Skin epidermis (tissue), 12 donors: ENCODE measurements around the gene ITPKB.
A peak's percentile ranks its signal among the peaks of the same experiment; 100 is the strongest.

Source experiments
- H3K27ac ChIP-seq, 21 experiments: fragments of 200-600 bp; sonication (generic) in 11 of 21; one replicate each; pipeline ENCODE4 v1.5.0; 2020; ENCODE audit warnings: mild to moderate bottlenecking in 3 of 21, inconsistent platforms in 2 of 21, moderate library complexity in 2 of 21
- H3K4me3 ChIP-seq, 7 experiments: fragments of 200-600 bp; sonication (generic) in 2 of 7; one replicate each; pipeline ENCODE4 v1.5.0; 2020; ENCODE audit warnings: inconsistent platforms in 2 of 7, mild to moderate bottlenecking in 2 of 7, moderate library complexity in 1 of 7

Gene ITPKB

GRCh38 chr1:226711976-226712741 lies 26.9 kb downstream of the ITPKB start:
- Histone ChIP-seq H3K4me3 (no peak overlapping the region), H3K27ac (peak overlapping the region in 8 of 21 experiments; percentile 2 to 64 (median 26))

- no peak overlapping the region for H3K4me3 ChIP-seq
- peak overlapping the region in 4 of 21 experiments; percentile 4 to 38 (median 17) for H3K27ac ChIP-seq
Measured at GRCh38 chr1:226710501-226710900, 28.6 kb downstream of the ITPKB start.

GRCh38 chr1:226709953-226710352 lies 29.1 kb downstream of the ITPKB start:
- H3K27ac ChIP-seq: peak overlapping the region in 8 of 21 experiments; percentile 12 to 76 (median 32)

GRCh38 chr1:226708967-226709396 lies 30.1 kb downstream of the ITPKB start:
- no peak overlapping the region for H3K4me3 ChIP-seq
- peak overlapping the region in 17 of 21 experiments; percentile 23 to 76 (median 51) for H3K27ac ChIP-seq

More at GRCh38 chr1:226709953-226710352, 29.1 kb downstream of the ITPKB start:
- H3K4me3 ChIP-seq: no peak overlapping the region

- H3K4me3 ChIP-seq: no peak overlapping the region
- peak overlapping the region in 16 of 21 experiments; percentile 28 to 76 (median 53) for H3K27ac ChIP-seq
Measured at GRCh38 chr1:226708342-226708780, 30.7 kb downstream of the ITPKB start.

- Histone ChIP-seq H3K27ac (no peak overlapping the region), H3K4me3 (no peak overlapping the region)
Measured at GRCh38 chr1:226706684-226707083, 32.4 kb downstream of the ITPKB start.

GRCh38 chr1:226704169-226704937 lies 34.7 kb downstream of the ITPKB start:
- H3K27ac ChIP-seq: peak overlapping the region in 12 of 21 experiments; percentile 93 to 99 (median 96)
- no peak overlapping the region for H3K4me3 ChIP-seq

- Histone ChIP-seq H3K27ac (peak overlapping the region; percentile 67 to 100 (median 97)), H3K4me3 (peak overlapping the region; percentile 42 to 67 (median 52))
Measured at GRCh38 chr1:226702957-226703831, 35.9 kb downstream of the ITPKB start.

GRCh38 chr1:226702318-226702956 lies 36.6 kb downstream of the ITPKB start:
- Histone ChIP-seq H3K4me3 (peak overlapping the region in 4 of 7 experiments; percentile 46 to 67 (median 52)), H3K27ac (peak overlapping the region; percentile 67 to 100 (median 97))

- Histone ChIP-seq H3K4me3 (no peak overlapping the region), H3K27ac (peak overlapping the region in 1 of 21 experiments; percentile 48)
Measured at GRCh38 chr1:226700861-226701260, 38.2 kb downstream of the ITPKB start.

- peak overlapping the region in 2 of 21 experiments; percentile 20 to 56 for H3K27ac ChIP-seq
Measured at GRCh38 chr1:226699166-226699565, 39.9 kb downstream of the ITPKB start.

GRCh38 chr1:226698659-226699058 lies 40.4 kb downstream of the ITPKB start:
- Histone ChIP-seq H3K27ac (peak overlapping the region in 9 of 21 experiments; percentile 3 to 66 (median 55)), H3K4me3 (no peak overlapping the region)

More at GRCh38 chr1:226699166-226699565, 39.9 kb downstream of the ITPKB start:
- no peak overlapping the region for H3K4me3 ChIP-seq

GRCh38 chr1:226697929-226698544 lies 41.0 kb downstream of the ITPKB start:
- peak overlapping the region in 15 of 21 experiments; percentile 3 to 70 (median 52) for H3K27ac ChIP-seq

GRCh38 chr1:226697151-226697928 lies 41.7 kb downstream of the ITPKB start:
- Histone ChIP-seq H3K27ac (peak overlapping the region in 15 of 21 experiments; percentile 4 to 70 (median 51)), H3K4me3 (no peak overlapping the region)

More at GRCh38 chr1:226697929-226698544, 41.0 kb downstream of the ITPKB start:
- no peak overlapping the region for H3K4me3 ChIP-seq

GRCh38 chr1:226696547-226696946 lies 42.5 kb downstream of the ITPKB start:
- peak overlapping the region in 13 of 21 experiments; percentile 4 to 66 (median 38) for H3K27ac ChIP-seq

GRCh38 chr1:226695335-226695900 lies 43.7 kb downstream of the ITPKB start:
- Histone ChIP-seq H3K4me3 (no peak overlapping the region), H3K27ac (peak overlapping the region in 1 of 21 experiments; percentile 59)

More at GRCh38 chr1:226696547-226696946, 42.5 kb downstream of the ITPKB start:
- no peak overlapping the region for H3K4me3 ChIP-seq

GRCh38 chr1:226692823-226693222 lies 46.3 kb downstream of the ITPKB start:
- Histone ChIP-seq H3K4me3 (no peak overlapping the region), H3K27ac (peak overlapping the region in 15 of 21 experiments; percentile 7 to 79 (median 48))
